ENCODE results near the gene IGF2BP2.
"Not testable (repeated sequence)": the region's sequence is repeated elsewhere in the genome, so short reads cannot be mapped to it uniquely, and the experiment has no call there.

IGF2BP2 gene

GRCh38 chr3:185708392-185708791 is 116.5 kb downstream of the IGF2BP2 start:
- DNase-seq, result no peak

GRCh38 chr3:185705498-185705897 is 119.3 kb downstream of the IGF2BP2 start:
- DNase-seq, result no peak

- DNase-seq, result no peak
Observed at GRCh38 chr3:185702262-185703225, 122.3 kb downstream of the IGF2BP2 start.

GRCh38 chr3:185701611-185702261 is 123.1 kb downstream of the IGF2BP2 start:
- no peak for DNase-seq

- no peak for DNase-seq
Observed at GRCh38 chr3:185699927-185700326, 124.9 kb downstream of the IGF2BP2 start.

- not testable (repeated sequence) for DNase-seq
Observed at GRCh38 chr3:185697228-185697627, 127.6 kb downstream of the IGF2BP2 start.

- DNase-seq, result no peak
Observed at GRCh38 chr3:185696039-185696438, 128.8 kb downstream of the IGF2BP2 start.

GRCh38 chr3:185693985-185694653 is 130.7 kb downstream of the IGF2BP2 start:
- DNase-seq, result no peak

- no peak for DNase-seq
Observed at GRCh38 chr3:185691622-185692021, 133.2 kb downstream of the IGF2BP2 start.

GRCh38 chr3:185687271-185687878 is 137.5 kb downstream of the IGF2BP2 start:
- no peak for DNase-seq

GRCh38 chr3:185685231-185686035 is 139.4 kb downstream of the IGF2BP2 start:
- no peak for DNase-seq

GRCh38 chr3:185680231-185680630 is 144.6 kb downstream of the IGF2BP2 start:
- no peak for DNase-seq

- no peak for DNase-seq
Observed at GRCh38 chr3:185678027-185678426, 146.8 kb downstream of the IGF2BP2 start.

GRCh38 chr3:185677146-185677829 is 147.6 kb downstream of the IGF2BP2 start:
- no peak for DNase-seq

GRCh38 chr3:185667574-185667973 is 157.3 kb downstream of the IGF2BP2 start:
- DNase-seq, result no peak

- no peak for DNase-seq
Observed at GRCh38 chr3:185663929-185664328, 160.9 kb downstream of the IGF2BP2 start.

GRCh38 chr3:185661772-185662171 is 163.1 kb downstream of the IGF2BP2 start:
- DNase-seq, result no peak

GRCh38 chr3:185661296-185661695 is 163.5 kb downstream of the IGF2BP2 start:
- DNase-seq, result not testable (repeated sequence)

- DNase-seq, result peak; percentile 79
Observed at GRCh38 chr3:185659942-185660921, 164.6 kb downstream of the IGF2BP2 start.

GRCh38 chr3:185658943-185659342 is 165.9 kb downstream of the IGF2BP2 start:
- DNase-seq, result no peak
